Uterus (tissue), 2 donors: ENCODE results near the gene TECTB.

Experiments used
- POLR2A ChIP-seq, 2 donors: fragments of 450-650 bp; IDR thresholded peaks; one replicate each; pipeline ENCODE4 v1.6.1; 2016; ENCODE audit warnings: antibody characterized with exemption in 2 of 2, mild to moderate bottlenecking in 1 of 2, moderate library complexity in 1 of 2
- TF ChIP-seq, protein P1 (sequence below), 4 experiments: fragments of 200-600 bp in 2 of 4; fragments of 450-650 bp in 2 of 4; sonication (generic) in 2 of 4; IDR thresholded peaks; one replicate each; pipeline ENCODE4 v1.5.1; 2016 to 2019; ENCODE audit warnings: antibody characterized with exemption in 4 of 4, mild to moderate bottlenecking in 2 of 4, moderate library complexity in 1 of 4

DNA sequence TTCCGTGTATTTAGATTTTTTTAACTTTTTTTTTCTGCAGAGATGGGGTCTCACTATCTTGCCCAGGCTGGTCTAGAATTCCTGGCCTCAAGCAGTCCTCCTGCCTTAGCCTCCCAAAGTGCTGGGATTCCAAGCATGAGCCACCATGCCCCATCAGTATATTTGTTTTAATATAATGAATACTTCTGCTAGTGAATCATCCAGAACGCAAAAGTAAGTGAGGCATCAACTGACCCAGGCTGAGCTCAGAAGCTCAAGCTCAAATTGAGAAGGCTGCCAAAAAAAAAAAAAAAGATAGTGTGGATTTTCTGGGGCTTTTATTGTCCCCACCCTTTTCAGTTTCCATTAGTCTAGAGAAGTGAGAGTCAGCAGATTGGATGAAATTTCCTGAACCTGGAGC, 39.0 kb upstream of the TECTB start:
- TF ChIP-seq, protein P1, sequence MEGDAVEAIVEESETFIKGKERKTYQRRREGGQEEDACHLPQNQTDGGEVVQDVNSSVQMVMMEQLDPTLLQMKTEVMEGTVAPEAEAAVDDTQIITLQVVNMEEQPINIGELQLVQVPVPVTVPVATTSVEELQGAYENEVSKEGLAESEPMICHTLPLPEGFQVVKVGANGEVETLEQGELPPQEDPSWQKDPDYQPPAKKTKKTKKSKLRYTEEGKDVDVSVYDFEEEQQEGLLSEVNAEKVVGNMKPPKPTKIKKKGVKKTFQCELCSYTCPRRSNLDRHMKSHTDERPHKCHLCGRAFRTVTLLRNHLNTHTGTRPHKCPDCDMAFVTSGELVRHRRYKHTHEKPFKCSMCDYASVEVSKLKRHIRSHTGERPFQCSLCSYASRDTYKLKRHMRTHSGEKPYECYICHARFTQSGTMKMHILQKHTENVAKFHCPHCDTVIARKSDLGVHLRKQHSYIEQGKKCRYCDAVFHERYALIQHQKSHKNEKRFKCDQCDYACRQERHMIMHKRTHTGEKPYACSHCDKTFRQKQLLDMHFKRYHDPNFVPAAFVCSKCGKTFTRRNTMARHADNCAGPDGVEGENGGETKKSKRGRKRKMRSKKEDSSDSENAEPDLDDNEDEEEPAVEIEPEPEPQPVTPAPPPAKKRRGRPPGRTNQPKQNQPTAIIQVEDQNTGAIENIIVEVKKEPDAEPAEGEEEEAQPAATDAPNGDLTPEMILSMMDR (IDR thresholded peaks at IDR 0.05) = no peak
- no peak for TF ChIP-seq POLR2A (IDR thresholded peaks at IDR 0.05)
